Activated CD4-positive, alpha-beta T cell treated with anti-CD3 and anti-CD28 coated beads, Interleukin-2, amount 50 U/mL, for 24 hours (primary cell): ENCODE data around the gene PRDM2.

ENCODE experiments used
- DNase-seq, 2 donors: peaks; one replicate each; pipeline ENCODE4 v3.0.0-alpha.2; 2020; ENCODE audit warnings: low read depth in 1 of 2, low spot score in 1 of 2

The PRDM2 gene

DNA sequence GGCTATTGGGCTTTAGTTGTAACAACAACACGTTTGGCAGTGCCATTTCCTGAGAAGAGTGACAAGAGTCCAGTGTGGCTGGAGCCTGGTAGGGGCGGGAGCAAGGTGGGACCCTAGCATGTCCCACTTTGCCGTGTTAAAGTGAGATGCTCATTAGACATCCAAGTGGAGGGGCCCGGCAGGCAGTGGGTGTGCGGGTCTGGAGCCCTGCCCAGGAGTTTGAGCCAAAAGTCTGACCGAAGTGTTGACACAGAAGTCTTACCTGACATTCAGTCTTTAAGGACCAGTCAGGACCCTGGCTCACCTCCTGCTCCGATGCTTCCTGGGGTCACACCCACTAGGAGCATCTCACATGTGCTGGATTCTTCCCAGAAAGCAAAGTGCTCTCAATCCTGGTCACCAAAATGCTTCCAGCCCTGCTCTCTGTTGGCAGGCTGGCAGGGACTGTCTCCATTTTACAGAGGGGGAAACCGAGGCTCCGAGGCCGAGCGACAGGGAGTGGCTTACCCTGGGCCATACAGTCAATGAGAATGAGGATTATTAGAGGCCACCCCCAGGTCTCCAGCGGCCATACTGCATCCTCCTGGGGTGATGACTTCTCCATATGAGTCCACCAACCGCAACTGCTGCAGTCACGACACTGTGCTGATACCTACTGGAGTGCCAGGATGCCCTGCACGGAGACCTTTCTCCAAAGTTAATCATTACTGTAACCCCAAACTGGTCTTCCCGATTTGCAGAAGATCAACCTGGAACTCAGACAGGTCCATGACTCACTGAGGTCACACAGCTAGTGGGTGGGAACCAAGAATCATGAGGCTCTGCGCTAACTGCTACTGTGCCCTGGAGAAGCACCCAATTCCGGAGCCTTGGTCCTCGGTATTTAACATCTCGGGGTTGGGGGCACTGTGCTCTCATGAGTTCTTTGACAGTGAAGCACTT is 112.7 kb downstream of the PRDM2 start:
- no peak for DNase-seq

DNA sequence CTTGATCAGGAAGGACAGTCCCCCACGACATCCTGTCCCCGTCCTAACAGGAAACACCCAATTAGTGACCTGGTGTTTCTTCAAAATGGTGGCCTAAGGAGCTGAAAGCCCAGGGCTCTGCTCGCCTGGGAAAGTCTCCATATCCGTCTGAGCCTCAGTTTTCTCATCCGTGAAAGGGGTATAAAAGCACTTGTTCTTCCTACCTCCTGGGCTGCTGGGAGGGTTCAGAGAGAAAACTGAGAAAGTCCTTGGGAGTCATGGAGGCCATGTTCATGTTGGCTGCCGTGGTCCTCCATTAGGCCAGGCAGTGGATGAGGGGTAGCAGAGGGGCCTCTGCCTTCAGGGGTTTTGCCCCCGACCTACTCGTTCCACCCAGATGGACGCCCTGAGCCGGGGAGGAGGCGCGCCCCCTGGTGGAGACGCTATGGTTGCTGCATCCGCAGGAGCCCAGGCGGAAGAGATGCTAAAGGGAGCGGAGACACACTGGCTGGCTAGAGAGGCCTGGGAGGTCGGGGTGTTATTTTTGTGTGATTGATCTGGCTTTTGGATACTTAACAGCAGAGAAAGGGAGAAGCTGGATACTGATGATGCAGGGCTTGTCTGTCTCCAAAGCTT is 113.5 kb downstream of the PRDM2 start:
- DNase-seq, result peak; percentile 22 to 34

DNA sequence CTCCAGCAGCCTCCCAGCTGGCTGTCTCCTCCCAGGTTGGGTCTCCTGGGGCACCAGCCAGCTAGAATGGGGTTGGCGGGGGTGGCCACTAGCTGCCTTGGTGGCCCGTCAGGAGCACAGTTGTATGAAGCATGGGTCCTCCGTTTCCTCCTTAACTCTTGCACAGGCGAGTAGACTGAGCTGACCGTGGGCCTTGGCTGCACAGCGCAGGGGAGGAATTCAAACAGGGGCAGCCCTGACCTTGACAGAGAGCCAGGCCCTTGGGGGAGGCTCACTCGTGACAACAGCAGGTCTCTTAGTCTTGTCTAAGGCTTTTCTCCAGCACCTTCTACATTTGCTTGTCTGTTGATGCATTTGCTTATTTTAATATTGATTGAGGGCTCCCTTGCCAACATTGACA is 114.1 kb downstream of the PRDM2 start:
- no peak for DNase-seq

- DNase-seq, result no peak
Measured at GRCh38 chr1:13816016-13816760, 116.2 kb downstream of the PRDM2 start.

DNA sequence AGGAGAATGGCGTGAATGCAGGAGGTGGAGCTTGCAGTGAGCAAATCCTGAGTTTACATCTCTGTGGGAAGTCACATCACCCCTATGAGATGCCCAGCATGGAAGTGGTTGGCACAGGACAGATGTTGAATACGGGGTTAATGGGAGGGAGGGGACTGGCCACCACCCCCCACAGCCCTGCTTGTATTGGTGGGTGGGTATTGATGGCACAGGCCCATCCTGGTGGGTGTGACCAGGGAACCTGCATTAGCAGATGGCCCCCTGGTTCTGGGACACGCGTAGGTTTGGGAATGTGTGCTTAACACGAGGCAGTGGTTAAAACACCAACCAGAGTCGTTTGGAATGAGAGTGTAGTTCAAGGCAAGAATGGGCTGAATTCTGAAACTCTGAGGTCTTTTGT is 117.9 kb downstream of the PRDM2 start:
- DNase-seq, result no peak

DNA sequence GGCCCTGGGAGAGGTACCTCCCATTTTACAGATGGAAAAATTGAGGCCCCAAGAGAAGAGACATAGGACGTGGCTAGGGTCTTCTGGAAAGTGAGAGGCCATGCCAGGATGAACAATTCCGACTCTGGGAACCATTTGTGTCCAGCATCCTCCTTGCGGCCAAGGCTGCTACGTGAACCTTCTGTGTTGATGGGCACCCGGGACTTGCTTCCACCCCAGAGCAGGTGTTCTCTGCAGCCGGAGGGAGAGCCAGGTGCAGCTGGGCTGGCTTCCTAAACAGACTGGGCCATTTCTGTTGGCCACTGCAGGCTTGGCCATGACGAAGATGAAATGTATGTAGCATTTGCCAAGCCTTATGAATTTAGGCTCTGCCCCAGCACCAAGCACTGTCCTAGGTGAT is 118.9 kb downstream of the PRDM2 start:
- DNase-seq, result no peak

- DNase-seq, result no peak
Measured at GRCh38 chr1:13819642-13820041, 119.7 kb downstream of the PRDM2 start.

- no peak for DNase-seq
Measured at GRCh38 chr1:13820055-13820454, 120.1 kb downstream of the PRDM2 start.

DNA sequence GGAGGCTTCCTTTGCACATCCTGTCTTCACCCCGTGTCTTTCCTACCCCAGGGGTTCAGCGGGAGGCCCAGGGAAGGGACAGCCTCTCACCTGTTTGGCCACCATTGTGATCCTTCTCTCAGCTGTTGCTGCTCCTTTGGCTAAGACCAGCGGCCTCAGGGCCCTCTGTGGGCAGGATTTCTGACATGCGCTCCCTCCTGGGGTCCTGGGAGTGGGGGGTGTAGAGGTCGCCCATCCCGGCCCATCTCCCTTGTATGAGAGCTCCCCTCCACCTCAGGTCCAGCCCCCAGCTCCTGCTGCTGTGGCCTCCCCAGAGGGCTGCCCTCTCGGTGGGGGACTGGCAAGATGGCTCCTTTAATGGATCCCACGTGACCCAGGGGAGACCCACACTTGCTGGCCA is 120.5 kb downstream of the PRDM2 start:
- no peak for DNase-seq

DNA sequence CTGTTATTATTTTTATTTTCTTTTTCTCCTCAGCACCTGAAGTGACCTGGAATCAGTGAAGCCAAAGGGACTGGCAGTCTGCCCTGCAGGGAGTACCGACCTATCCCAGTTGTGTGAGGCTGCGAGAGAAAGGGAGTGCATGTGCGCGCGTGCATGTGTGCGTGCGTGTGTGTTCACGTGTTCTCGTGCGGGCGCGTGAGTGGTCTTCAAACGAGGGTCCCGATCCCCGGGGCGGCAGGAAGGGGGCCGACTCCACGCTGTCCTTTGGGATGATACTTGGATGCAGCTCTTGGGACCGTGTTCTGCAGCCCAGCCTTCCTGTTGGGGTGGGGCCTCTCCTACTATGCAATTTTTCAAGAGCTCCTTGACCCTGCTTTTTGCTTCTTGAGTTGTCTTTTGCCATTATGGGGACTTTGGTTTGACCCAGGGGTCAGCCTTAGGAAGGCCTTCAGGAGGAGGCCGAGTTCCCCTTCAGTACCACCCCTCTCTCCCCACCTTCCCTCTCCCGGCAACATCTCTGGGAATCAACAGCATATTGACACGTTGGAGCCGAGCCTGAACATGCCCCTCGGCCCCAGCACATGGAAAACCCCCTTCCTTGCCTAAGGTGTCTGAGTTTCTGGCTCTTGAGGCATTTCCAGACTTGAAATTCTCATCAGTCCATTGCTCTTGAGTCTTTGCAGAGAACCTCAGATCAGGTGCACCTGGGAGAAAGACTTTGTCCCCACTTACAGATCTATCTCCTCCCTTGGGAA is 123.3 kb downstream of the PRDM2 start:
- no peak for DNase-seq

- no peak for DNase-seq
Measured at GRCh38 chr1:13823936-13824335, 123.9 kb downstream of the PRDM2 start.

DNA sequence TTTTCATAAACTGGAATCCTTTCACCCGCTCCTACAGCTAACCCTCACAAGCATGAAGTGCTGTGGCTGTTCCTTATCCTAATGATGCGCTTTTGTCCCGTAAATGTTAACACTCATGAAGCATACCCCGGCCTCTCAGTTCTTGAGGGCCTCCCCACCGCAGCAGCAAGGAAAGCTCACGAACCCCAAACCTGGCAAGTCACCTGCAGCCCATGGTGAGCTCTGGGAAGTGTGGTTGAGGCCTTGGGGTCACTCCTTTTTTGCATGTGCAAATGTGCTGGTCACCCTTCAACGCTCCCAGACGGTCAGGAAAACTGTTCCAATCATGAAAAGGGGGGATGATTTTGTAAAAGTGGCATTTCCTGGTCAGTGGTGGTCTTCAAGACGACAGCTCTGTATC is 124.6 kb downstream of the PRDM2 start:
- no peak for DNase-seq

DNA sequence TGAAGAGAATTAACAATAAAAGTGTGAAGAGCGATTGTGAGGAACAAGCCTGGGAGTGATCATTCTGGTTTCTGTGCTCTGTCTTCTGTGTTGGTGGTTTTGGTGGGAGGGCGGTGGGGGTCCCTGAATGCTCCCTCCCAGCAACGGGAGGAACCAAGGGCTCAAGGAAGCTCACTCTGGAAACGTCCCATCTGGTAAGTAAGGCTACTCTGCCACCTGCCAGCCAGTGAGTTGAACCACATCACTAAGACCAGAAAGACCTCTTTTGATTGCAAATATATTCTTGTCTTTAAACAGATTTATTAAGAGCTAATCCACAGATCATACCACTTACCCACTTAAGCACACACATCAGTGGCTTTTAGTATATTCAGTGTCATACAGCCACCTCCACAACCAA is 125.0 kb downstream of the PRDM2 start:
- DNase-seq, result no peak

DNA sequence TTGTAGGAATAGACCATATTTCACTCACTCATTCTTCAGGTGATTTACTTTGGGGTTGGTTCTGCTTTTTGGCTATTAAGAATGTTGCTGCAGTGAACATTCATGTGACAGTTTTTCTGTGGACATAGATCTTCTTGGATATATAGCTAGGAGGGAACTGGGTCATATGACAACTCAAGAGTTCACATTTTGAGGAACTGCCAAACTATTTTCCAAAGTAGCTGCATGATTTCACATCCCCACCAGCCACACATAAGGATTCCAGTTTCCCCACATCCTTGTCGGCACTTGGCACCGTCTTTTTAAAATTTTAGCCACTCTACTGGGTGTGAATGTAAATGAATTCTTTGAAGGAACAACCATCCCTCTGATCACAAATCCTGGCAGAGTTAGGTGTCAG is 126.0 kb downstream of the PRDM2 start:
- DNase-seq, result no peak

DNA sequence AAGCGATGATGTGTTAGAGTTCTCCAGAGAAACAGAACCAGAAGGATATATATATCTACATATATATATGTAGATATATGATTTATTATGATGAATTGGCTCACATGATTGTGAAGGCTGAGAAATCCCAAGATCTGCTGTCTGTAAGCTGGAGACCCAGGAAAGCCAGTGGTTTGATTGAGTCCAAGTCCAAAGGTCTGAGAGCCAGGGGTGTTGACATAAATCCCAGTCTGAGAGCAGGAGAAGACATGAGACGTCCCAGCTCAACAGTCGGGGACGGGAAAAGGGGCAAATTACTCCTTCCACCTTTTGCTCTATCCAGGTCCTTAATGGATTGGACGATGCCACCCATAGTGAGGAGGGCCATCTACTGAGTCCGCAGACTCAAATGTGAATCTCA is 126.6 kb downstream of the PRDM2 start:
- DNase-seq, result no peak

DNA sequence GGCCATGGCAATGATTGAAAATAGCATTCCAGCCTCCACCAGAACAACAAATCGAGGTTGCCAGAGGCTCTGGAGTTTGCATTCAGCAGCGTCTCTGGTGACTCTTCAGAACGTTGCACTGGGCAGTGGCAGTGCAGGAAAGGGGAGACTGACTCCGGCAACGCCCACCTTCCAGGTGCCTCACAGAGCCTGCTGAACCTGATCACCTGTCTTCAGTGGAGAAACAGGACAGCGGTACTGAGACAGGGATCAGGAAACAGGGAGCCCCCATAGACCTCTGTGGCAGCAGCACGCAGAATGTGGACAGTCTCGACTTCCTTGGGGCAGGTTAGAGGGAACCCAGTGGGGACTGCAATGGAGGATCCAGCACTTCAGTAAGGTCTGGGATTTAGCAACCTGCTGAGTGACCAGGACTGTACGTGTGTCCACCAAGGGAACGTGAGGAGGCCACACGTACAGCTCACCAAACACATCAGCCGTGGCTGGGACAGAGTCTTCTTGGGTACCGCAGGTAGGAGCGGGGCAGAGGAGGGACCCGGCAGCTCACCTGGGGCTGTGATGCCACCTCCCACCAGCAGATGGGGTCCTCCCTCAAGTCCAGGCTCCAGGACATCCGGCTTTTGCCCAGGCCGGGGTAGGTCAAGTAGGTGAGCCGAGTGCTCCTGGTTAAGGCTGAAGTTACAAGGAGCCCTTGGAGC is 128.6 kb downstream of the PRDM2 start:
- DNase-seq, result no peak

DNA sequence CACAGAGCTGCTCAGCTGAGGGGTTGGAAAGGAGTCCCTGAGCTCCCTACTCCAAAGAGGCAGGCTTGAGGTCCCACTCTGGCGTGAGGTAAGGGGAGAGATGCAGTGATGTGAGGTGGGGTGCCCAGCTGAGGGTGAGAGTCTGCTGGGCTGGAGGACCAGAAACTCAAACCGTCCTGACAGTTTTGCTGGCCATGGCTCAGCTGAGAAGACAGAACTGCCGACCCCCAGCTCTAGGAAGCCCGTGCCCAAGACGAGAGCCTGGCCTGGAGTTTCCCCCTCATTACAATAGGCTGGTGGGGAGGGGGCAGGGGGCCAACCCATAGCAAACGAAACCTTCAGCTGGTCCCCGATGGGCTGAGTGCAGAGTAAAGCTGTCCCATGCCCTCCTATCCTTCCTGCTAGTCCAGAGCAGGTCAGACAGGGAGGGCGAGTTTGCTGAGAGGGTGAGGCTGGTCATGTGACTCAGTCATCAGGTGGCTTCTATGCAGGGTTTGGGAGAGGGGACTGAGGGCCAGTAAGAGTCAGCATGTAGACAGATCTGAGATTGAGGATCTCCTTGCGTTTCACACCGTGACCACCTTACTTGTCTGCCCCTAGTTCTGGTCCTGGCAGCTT is 129.3 kb downstream of the PRDM2 start:
- DNase-seq, result no peak

DNA sequence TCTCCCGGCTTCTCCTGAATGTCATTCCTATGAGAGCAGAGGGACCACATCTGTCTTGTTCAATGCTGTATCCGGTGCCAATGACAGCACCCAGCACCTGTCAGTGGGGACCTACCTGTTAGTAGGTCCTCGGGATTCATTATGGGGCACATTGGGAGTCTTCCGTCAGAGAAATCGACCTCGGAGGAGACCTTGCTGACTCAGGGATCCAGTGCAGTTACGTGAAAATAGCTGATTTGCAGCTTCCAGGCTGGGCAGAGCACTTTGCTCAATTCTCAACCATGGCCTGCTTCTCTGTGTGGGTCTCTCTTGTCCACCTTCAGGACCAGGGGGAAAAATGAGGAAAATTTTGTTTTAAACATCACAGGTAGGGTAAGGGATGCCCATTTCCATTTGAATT is 130.2 kb downstream of the PRDM2 start:
- no peak for DNase-seq

GRCh38 chr1:13830616-13831280 is 130.8 kb downstream of the PRDM2 start:
- no peak for DNase-seq

DNA sequence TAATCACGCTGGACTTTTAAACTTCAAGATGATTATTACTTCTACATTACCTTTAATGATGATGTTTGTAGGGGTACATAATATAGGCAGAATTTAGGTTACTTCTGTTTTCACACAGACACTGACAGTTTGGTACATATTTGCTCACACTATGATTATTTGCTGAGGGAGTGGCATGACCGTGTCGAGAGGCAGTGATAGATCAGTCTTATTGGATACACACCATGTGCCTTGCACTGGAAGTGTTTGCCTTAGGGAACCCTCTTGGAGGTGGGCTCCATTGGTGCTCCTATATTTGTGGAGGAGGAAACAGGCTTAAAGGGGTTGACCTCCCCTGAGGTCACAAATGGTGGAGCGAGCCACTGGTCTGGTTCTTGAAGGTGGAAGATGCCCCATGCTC is 132.1 kb downstream of the PRDM2 start:
- DNase-seq, result no peak
